RKO (cell line): Measurements from ENCODE around the gene PGRMC2.

Experiments
- DNase-seq: peaks from one replicate; pipeline ENCODE4 v3.0.0-alpha.2; 2016; ENCODE audit warnings: low spot score

Gene PGRMC2

GRCh38 chr4:128287141-128287870 is at the start of gene PGRMC2:
Gene PGRMC2, minus strand, starts transcription at chr4:128287813. Its CDS starts 23 bp downstream, at chr4:128287790.
- DNase-seq = peak; percentile 57

GRCh38 chr4:128335541-128335940 is 47.9 kb upstream of the PGRMC2 start:
- no peak for DNase-seq

GRCh38 chr4:128334256-128334655 is 46.6 kb upstream of the PGRMC2 start:
- DNase-seq = no peak

GRCh38 chr4:128333309-128334018 is 45.9 kb upstream of the PGRMC2 start:
- no peak for DNase-seq

GRCh38 chr4:128332081-128332480 is 44.5 kb upstream of the PGRMC2 start:
- DNase-seq = no peak

- DNase-seq = no peak
Observed at GRCh38 chr4:128329638-128330037, 42.0 kb upstream of the PGRMC2 start.

GRCh38 chr4:128328106-128328505 is 40.5 kb upstream of the PGRMC2 start:
- no peak for DNase-seq

- DNase-seq = no peak
Observed at GRCh38 chr4:128323401-128323800, 35.8 kb upstream of the PGRMC2 start.

GRCh38 chr4:128322986-128323385 is 35.4 kb upstream of the PGRMC2 start:
- peak; percentile 28 for DNase-seq

- no peak for DNase-seq
Observed at GRCh38 chr4:128322311-128322710, 34.7 kb upstream of the PGRMC2 start.

- DNase-seq = no peak
Observed at GRCh38 chr4:128320656-128321055, 33.0 kb upstream of the PGRMC2 start.

- DNase-seq = no peak
Observed at GRCh38 chr4:128315756-128316520, 28.3 kb upstream of the PGRMC2 start.

GRCh38 chr4:128311659-128312403 is 24.2 kb upstream of the PGRMC2 start:
- no peak for DNase-seq

GRCh38 chr4:128310266-128310697 is 22.7 kb upstream of the PGRMC2 start:
- no peak for DNase-seq

- no peak for DNase-seq
Observed at GRCh38 chr4:128309585-128309984, 22.0 kb upstream of the PGRMC2 start.

GRCh38 chr4:128308986-128309385 is 21.4 kb upstream of the PGRMC2 start:
- no peak for DNase-seq

- DNase-seq = no peak
Observed at GRCh38 chr4:128307123-128307571, 19.5 kb upstream of the PGRMC2 start.

- DNase-seq = no peak
Observed at GRCh38 chr4:128305942-128306341, 18.3 kb upstream of the PGRMC2 start.

- no peak for DNase-seq
Observed at GRCh38 chr4:128303986-128304385, 16.4 kb upstream of the PGRMC2 start.

GRCh38 chr4:128303405-128303785 is 15.8 kb upstream of the PGRMC2 start:
- no peak for DNase-seq

- no peak for DNase-seq
Observed at GRCh38 chr4:128301979-128302378, 14.4 kb upstream of the PGRMC2 start.

- no peak for DNase-seq
Observed at GRCh38 chr4:128299848-128300247, 12.2 kb upstream of the PGRMC2 start.
